Activated T-cell treated with anti-CD3 and anti-CD28 coated beads, Interleukin-2, amount 50 U/mL, for 24 hours (primary cell): ENCODE data around the gene IFNLR1.

Experiments
- DNase-seq: peaks from one replicate; pipeline ENCODE4 v3.0.0-alpha.2; 2020
- H3K27ac Mint-ChIP-seq: 2 replicates; pipeline ENCODE4 v1.8.0; 2020; ENCODE audit warnings: mild to moderate bottlenecking, mixed read lengths
- H3K27me3 Mint-ChIP-seq: 2 replicates; pipeline ENCODE4 v1.8.0; 2020; ENCODE audit warnings: mixed read lengths
- H3K36me3 Mint-ChIP-seq: 2 replicates; pipeline ENCODE4 v1.8.0; 2020; ENCODE audit warnings: low read depth, mixed read lengths
- H3K4me1 Mint-ChIP-seq: 2 replicates; pipeline ENCODE4 v1.8.0; 2020; ENCODE audit warnings: low read depth, mixed read lengths
- H3K4me3 Mint-ChIP-seq: 2 replicates; pipeline ENCODE4 v1.8.0; 2020; ENCODE audit warnings: mild to moderate bottlenecking, moderate library complexity, mixed read lengths
- H3K9me3 Mint-ChIP-seq: 2 replicates; pipeline ENCODE4 v1.8.0; 2020; ENCODE audit warnings: mixed read lengths

The IFNLR1 gene

GRCh38 chr1:24154215-24154614, 32.9 kb downstream of the IFNLR1 start:
- no peak for DNase-seq
- no peak overlapping the region for H3K4me3 Mint-ChIP-seq
- H3K4me1 Mint-ChIP-seq: peaks cover 16% of the 10 kb centered on the region

GRCh38 chr1:24152631-24153494, 34.2 kb downstream of the IFNLR1 start:
- H3K27ac Mint-ChIP-seq: no peak overlapping the region
- peaks cover 3% of the 10 kb centered on the region for H3K36me3 Mint-ChIP-seq
- H3K4me3 Mint-ChIP-seq: no peak overlapping the region
- DNase-seq: no peak
- H3K4me1 Mint-ChIP-seq: peaks cover 16% of the 10 kb centered on the region
- no peaks in the 10 kb centered on the region for H3K9me3 Mint-ChIP-seq
- H3K27me3 Mint-ChIP-seq: peaks cover 38% of the 10 kb centered on the region

More at GRCh38 chr1:24154215-24154614, 32.9 kb downstream of the IFNLR1 start:
- Mint-ChIP-seq H3K9me3 (no peaks in the 10 kb centered on the region), H3K27ac (no peak overlapping the region), H3K27me3 (peaks cover 33% of the 10 kb centered on the region), H3K36me3 (peaks cover 3% of the 10 kb centered on the region)

- Mint-ChIP-seq H3K4me1 (peaks cover 16% of the 10 kb centered on the region), H3K27me3 (peaks cover 38% of the 10 kb centered on the region), H3K4me3 (peak overlapping the region; percentile 58), H3K9me3 (no peaks in the 10 kb centered on the region), H3K27ac (no peak overlapping the region), H3K36me3 (no peaks in the 10 kb centered on the region)
- DNase-seq: no peak
Observed at GRCh38 chr1:24151175-24151533, 35.9 kb downstream of the IFNLR1 start.

- no peaks in the 10 kb centered on the region for H3K9me3 Mint-ChIP-seq
- DNase-seq: peak; percentile 95
- H3K36me3 Mint-ChIP-seq: no peaks in the 10 kb centered on the region
- peaks cover 38% of the 10 kb centered on the region for H3K27me3 Mint-ChIP-seq
- no peak overlapping the region for H3K27ac Mint-ChIP-seq
- H3K4me1 Mint-ChIP-seq: peaks cover 16% of the 10 kb centered on the region
- H3K4me3 Mint-ChIP-seq: peak overlapping the region; percentile 58
Observed at GRCh38 chr1:24150234-24151174, 36.6 kb downstream of the IFNLR1 start.

- peaks cover 16% of the 10 kb centered on the region for H3K4me1 Mint-ChIP-seq
- no peak overlapping the region for H3K27ac Mint-ChIP-seq
- peak overlapping the region; percentile 58 for H3K4me3 Mint-ChIP-seq
- peaks cover 38% of the 10 kb centered on the region for H3K27me3 Mint-ChIP-seq
- DNase-seq: peak; percentile 62
- H3K36me3 Mint-ChIP-seq: no peaks in the 10 kb centered on the region
- no peaks in the 10 kb centered on the region for H3K9me3 Mint-ChIP-seq
Observed at GRCh38 chr1:24149866-24150233, 37.2 kb downstream of the IFNLR1 start.

- Mint-ChIP-seq H3K27ac (no peak overlapping the region), H3K4me1 (peaks cover 16% of the 10 kb centered on the region), H3K27me3 (peaks cover 37% of the 10 kb centered on the region), H3K4me3 (no peak overlapping the region), H3K36me3 (no peaks in the 10 kb centered on the region), H3K9me3 (no peaks in the 10 kb centered on the region)
- DNase-seq: no peak
Observed at GRCh38 chr1:24147816-24148215, 39.3 kb downstream of the IFNLR1 start.

- Mint-ChIP-seq H3K27ac (no peak overlapping the region), H3K27me3 (peaks cover 31% of the 10 kb centered on the region), H3K4me1 (peaks cover 16% of the 10 kb centered on the region), H3K4me3 (no peak overlapping the region), H3K36me3 (no peaks in the 10 kb centered on the region), H3K9me3 (no peaks in the 10 kb centered on the region)
- DNase-seq: no peak
Observed at GRCh38 chr1:24147194-24147593, 39.9 kb downstream of the IFNLR1 start.

- no peaks in the 10 kb centered on the region for H3K36me3 Mint-ChIP-seq
- H3K27ac Mint-ChIP-seq: no peak within 1 kb of the TSS
- H3K27me3 Mint-ChIP-seq: peaks cover 6% of the 10 kb centered on the region
- no peak within 1 kb of the TSS for H3K4me3 Mint-ChIP-seq
- H3K4me1 Mint-ChIP-seq: no peaks in the 10 kb centered on the region
- no peaks in the 10 kb centered on the region for H3K9me3 Mint-ChIP-seq
- DNase-seq: no peak
Observed at GRCh38 chr1:24142546-24143534, 44.2 kb downstream of the IFNLR1 start, which contains the start of gene IL22RA1. TSS of gene IL22RA1 (minus strand) at chr1:24143140. CDS start at chr1:24143082, 58 bp downstream.

GRCh38 chr1:24141311-24141997, 45.6 kb downstream of the IFNLR1 start:
- Mint-ChIP-seq H3K27ac (no peak overlapping the region), H3K27me3 (peaks cover 8% of the 10 kb centered on the region), H3K9me3 (no peaks in the 10 kb centered on the region), H3K4me1 (no peaks in the 10 kb centered on the region), H3K36me3 (no peaks in the 10 kb centered on the region), H3K4me3 (no peak overlapping the region)
- DNase-seq: no peak

- Mint-ChIP-seq H3K4me1 (no peaks in the 10 kb centered on the region), H3K27ac (no peak overlapping the region), H3K27me3 (peaks cover 12% of the 10 kb centered on the region), H3K36me3 (no peaks in the 10 kb centered on the region), H3K4me3 (no peak overlapping the region), H3K9me3 (no peaks in the 10 kb centered on the region)
- no peak for DNase-seq
Observed at GRCh38 chr1:24140741-24141181, 46.3 kb downstream of the IFNLR1 start.

GRCh38 chr1:24139841-24140425, 47.2 kb downstream of the IFNLR1 start:
- DNase-seq: no peak
- no peaks in the 10 kb centered on the region for H3K36me3 Mint-ChIP-seq
- no peak overlapping the region for H3K27ac Mint-ChIP-seq
- H3K27me3 Mint-ChIP-seq: peaks cover 12% of the 10 kb centered on the region
- H3K4me3 Mint-ChIP-seq: no peak overlapping the region
- H3K4me1 Mint-ChIP-seq: no peaks in the 10 kb centered on the region
- H3K9me3 Mint-ChIP-seq: no peaks in the 10 kb centered on the region

- no peak overlapping the region for H3K4me3 Mint-ChIP-seq
- H3K9me3 Mint-ChIP-seq: no peaks in the 10 kb centered on the region
- H3K27ac Mint-ChIP-seq: no peak overlapping the region
- H3K27me3 Mint-ChIP-seq: peaks cover 11% of the 10 kb centered on the region
- no peaks in the 10 kb centered on the region for H3K36me3 Mint-ChIP-seq
- no peaks in the 10 kb centered on the region for H3K4me1 Mint-ChIP-seq
- DNase-seq: no peak
Observed at GRCh38 chr1:24139222-24139489, 47.9 kb downstream of the IFNLR1 start.

- H3K27me3 Mint-ChIP-seq: peaks cover 10% of the 10 kb centered on the region
- no peak overlapping the region for H3K4me3 Mint-ChIP-seq
- no peaks in the 10 kb centered on the region for H3K4me1 Mint-ChIP-seq
- no peaks in the 10 kb centered on the region for H3K36me3 Mint-ChIP-seq
- no peaks in the 10 kb centered on the region for H3K9me3 Mint-ChIP-seq
- DNase-seq: no peak
- no peak overlapping the region for H3K27ac Mint-ChIP-seq
Observed at GRCh38 chr1:24138476-24139221, 48.4 kb downstream of the IFNLR1 start.
